Ovary (tissue), 1 donor: ENCODE measurements around the gene SLC9A7.

Experiments used
- EP300 ChIP-seq: sonication (generic); formaldehyde crosslinking; IDR thresholded peaks from one replicate; pipeline ENCODE4 v1.6.1; 2017; ENCODE audit warnings: antibody characterized with exemption
- POLR2A ChIP-seq: fragments of 450-650 bp; IDR thresholded peaks from one replicate; pipeline ENCODE4 v1.6.1; 2017; ENCODE audit warnings: antibody characterized with exemption, mild to moderate bottlenecking, moderate library complexity

DNA sequence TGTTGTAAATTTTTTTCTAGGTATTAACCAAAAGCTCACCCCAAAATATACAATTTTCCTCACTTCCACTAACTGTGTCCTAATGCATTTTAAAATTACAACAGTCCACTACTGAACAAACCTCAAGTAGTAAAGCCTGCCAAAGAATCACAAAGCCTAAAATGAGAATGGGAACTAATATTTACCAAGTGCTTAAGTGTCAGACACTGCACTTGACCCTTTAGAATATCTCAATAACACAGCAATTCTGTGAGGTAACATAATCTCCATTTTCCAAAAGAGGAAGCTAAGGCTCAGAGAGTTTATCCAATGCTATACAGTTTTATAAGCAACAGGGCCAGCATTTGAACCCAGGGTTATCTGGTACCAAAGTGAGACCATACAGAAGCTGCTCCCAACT lies 4.9 kb downstream of the SLC9A7 start:
- TF ChIP-seq POLR2A: no peak
- no peak for TF ChIP-seq EP300
